ENCODE results near the gene AFAP1. TPM values are rescaled to one million over a fixed set of nuclear protein-coding genes. Genes with fewer than 3 reads are reported as not detected.

The AFAP1 gene
- total RNA-seq, 1 experiment from 2014 or later: 22.6 TPM

- peak; percentile 87 for DNase-seq (ENCODE audit: low read depth)
Observed at GRCh38 chr4:7806338-7807090, 133.1 kb downstream of the AFAP1 start.

- peak; percentile 75 for DNase-seq (ENCODE audit: low read depth)
Observed at GRCh38 chr4:7805533-7806337, 133.9 kb downstream of the AFAP1 start.

GRCh38 chr4:7804756-7805385 lies 134.8 kb downstream of the AFAP1 start:
- no peak for DNase-seq (ENCODE audit: low read depth)

GRCh38 chr4:7803992-7804755 lies 135.5 kb downstream of the AFAP1 start:
- peak; percentile 72 for DNase-seq (ENCODE audit: low read depth)

- DNase-seq (ENCODE audit: low read depth): no peak
Observed at GRCh38 chr4:7803371-7803770, 136.3 kb downstream of the AFAP1 start.

- peak; percentile 66 for DNase-seq (ENCODE audit: low read depth)
Observed at GRCh38 chr4:7802093-7802726, 137.5 kb downstream of the AFAP1 start.

GRCh38 chr4:7801641-7802040 lies 138.0 kb downstream of the AFAP1 start:
- DNase-seq (ENCODE audit: low read depth): no peak

- DNase-seq (ENCODE audit: low read depth): no peak
Observed at GRCh38 chr4:7801001-7801400, 138.7 kb downstream of the AFAP1 start.

- DNase-seq (ENCODE audit: low read depth): no peak
Observed at GRCh38 chr4:7800410-7800809, 139.3 kb downstream of the AFAP1 start.

GRCh38 chr4:7799736-7800135 lies 139.9 kb downstream of the AFAP1 start:
- no peak for DNase-seq (ENCODE audit: low read depth)

- DNase-seq (ENCODE audit: low read depth): no peak
Observed at GRCh38 chr4:7799306-7799705, 140.4 kb downstream of the AFAP1 start.

GRCh38 chr4:7798178-7798995 lies 141.3 kb downstream of the AFAP1 start:
- no peak for DNase-seq (ENCODE audit: low read depth)

- DNase-seq (ENCODE audit: low read depth): no peak
Observed at GRCh38 chr4:7797330-7797729, 142.3 kb downstream of the AFAP1 start.

- DNase-seq (ENCODE audit: low read depth): no peak
Observed at GRCh38 chr4:7795983-7796382, 143.7 kb downstream of the AFAP1 start.

- DNase-seq (ENCODE audit: low read depth): no peak
Observed at GRCh38 chr4:7793186-7793585, 146.5 kb downstream of the AFAP1 start.

- no peak for DNase-seq (ENCODE audit: low read depth)
Observed at GRCh38 chr4:7792616-7793015, 147.0 kb downstream of the AFAP1 start.

- DNase-seq (ENCODE audit: low read depth): no peak
Observed at GRCh38 chr4:7790999-7791398, 148.7 kb downstream of the AFAP1 start.

- DNase-seq (ENCODE audit: low read depth): no peak
Observed at GRCh38 chr4:7790023-7790422, 149.6 kb downstream of the AFAP1 start.

GRCh38 chr4:7788694-7789425 lies 150.8 kb downstream of the AFAP1 start:
- DNase-seq (ENCODE audit: low read depth): no peak

- no peak for DNase-seq (ENCODE audit: low read depth)
Observed at GRCh38 chr4:7788193-7788592, 151.5 kb downstream of the AFAP1 start.
